HCT116 (cell line): ENCODE measurements around the gene C6orf62. TPM values are rescaled to one million over a fixed set of nuclear protein-coding genes. Genes with fewer than 3 reads are reported as not detected.

Experiments
- ATAC-seq: fragments of 200-7000 bp; cut with Tn5 transposase; 2 replicates; pipeline ENCODE4 v1.9.1; 2020; ENCODE audit warnings: mild to moderate bottlenecking, moderate library complexity
- BruUV-seq: library from RNA; stranded (reverse); fragments of 400-500 nt; replicated peaks from 2 replicates; lab custom pipeline; 2021; lab: Mats Ljungman, UMichigan
- CTCF ChIA-PET: fragments of 300-600 bp; sonication (Branson Sonifier 250); formaldehyde crosslinking; loops from one replicate; lab custom pipeline; 2021; ENCODE audit warnings: antibody characterized with exemption; lab: Charles Lee
- POLR2A ChIA-PET: fragments of 300-600, 350-600 bp; sonication (Branson Sonifier 250); formaldehyde crosslinking; loops from one replicate; lab custom pipeline; 2021; ENCODE audit warnings: antibody characterized with exemption; lab: Charles Lee
- RAD21 ChIA-PET, 2 experiments: fragments of 300-600 bp; sonication (Branson Sonifier 250); formaldehyde crosslinking; loops; one replicate each; lab custom pipeline; 2023; ENCODE audit warnings: low total read pairs in 2 of 2; ENCODE audit not compliant: uncharacterized antibody in 2 of 2, unreplicated experiment in 2 of 2, low non-redundant PET in 1 of 2; lab: Charles Lee
- DNase-seq: peaks from one replicate; pipeline ENCODE4 v3.0.0-alpha.2; 2010; ENCODE audit warnings: low read depth, low spot score
- H2AFZ ChIP-seq: fragments of 200-600 bp; shearing (Covaris generic), sonication (generic); 2 replicates; pipeline ENCODE4 v1.6.1; 2017; ENCODE audit warnings: low read depth, mixed run types, mixed read lengths, antibody characterized with exemption, low read length; ENCODE audit not compliant: poor library complexity, severe bottlenecking
- H3K27ac ChIP-seq: 2 replicates; pipeline ENCODE4 v1.5.1; 2012; ENCODE audit warnings: low read depth, low read length
- H3K27me3 ChIP-seq: fragments of 200-600 bp; sonication (generic); 2 replicates; pipeline ENCODE4 v1.6.1; 2016; ENCODE audit warnings: mixed run types, low read length, mixed read lengths; ENCODE audit not compliant: insufficient read depth
- H3K36me3 ChIP-seq, 2 experiments: fragments of 200-500 bp in 1 of 2; fragments of 200-600 bp in 1 of 2; sonication (Bioruptor generic) in 1 of 2; sonication (generic) in 1 of 2; 2 replicates each; pipeline versions ENCODE4 v1.5.1 to v1.6.1; 2014 to 2016; ENCODE audit warnings: low read length in 2 of 2, inconsistent platforms in 1 of 2, mixed read lengths in 1 of 2, mixed run types in 1 of 2; ENCODE audit not compliant: insufficient read depth in 2 of 2, control insufficient read depth in 1 of 2
- H3K4me1 ChIP-seq, 2 experiments: fragments of 200-600 bp in 1 of 2; sonication (generic) in 1 of 2; 2 replicates each; pipeline versions ENCODE4 v1.5.1 to v1.6.1; 2012 to 2017; ENCODE audit warnings: low read length in 2 of 2, inconsistent platforms in 1 of 2, mild to moderate bottlenecking in 1 of 2, mixed read lengths in 1 of 2, mixed run types in 1 of 2, moderate library complexity in 1 of 2; ENCODE audit not compliant: insufficient read depth in 2 of 2, control insufficient read depth in 1 of 2
- H3K4me2 ChIP-seq: fragments of 200-600 bp; sonication (generic); 2 replicates; pipeline ENCODE4 v1.6.1; 2017; ENCODE audit warnings: mixed run types, low read length, mixed read lengths
- H3K4me3 ChIP-seq, 2 experiments: fragments of 200-600 bp in 1 of 2; sonication (generic) in 1 of 2; replicated peaks in 1 of 2; 2 replicates each; pipeline ENCODE4 v1.5.1; 2011 to 2016; ENCODE audit warnings: low read length in 2 of 2, control low read depth in 1 of 2, low read depth in 1 of 2, mild to moderate bottlenecking in 1 of 2, mixed read lengths in 1 of 2, mixed run types in 1 of 2
- H3K79me2 ChIP-seq: fragments of 200-600 bp; sonication (generic); 2 replicates; pipeline ENCODE4 v1.6.1; 2017; ENCODE audit warnings: mild to moderate bottlenecking, mixed run types, low read length, moderate library complexity, mixed read lengths; ENCODE audit not compliant: insufficient read depth
- H3K9ac ChIP-seq: fragments of 200-600 bp; sonication (generic); 2 replicates; pipeline ENCODE4 v1.6.1; 2016; ENCODE audit warnings: low read length, mixed read lengths
- H3K9me2 ChIP-seq: fragments of 200-600 bp; sonication (generic), shearing (Covaris generic); 2 replicates; pipeline ENCODE4 v1.6.1; 2017; ENCODE audit warnings: mixed run types, mild to moderate bottlenecking, moderate library complexity; ENCODE audit not compliant: insufficient read depth
- H3K9me3 ChIP-seq, 2 experiments: fragments of 200-500 bp in 1 of 2; fragments of 200-600 bp in 1 of 2; sonication (Bioruptor generic) in 1 of 2; sonication (generic) in 1 of 2; 2 replicates each; pipeline ENCODE4 v1.6.1; 2014 to 2017; ENCODE audit warnings: low read length in 2 of 2, mixed read lengths in 2 of 2, inconsistent platforms in 1 of 2, low read depth in 1 of 2, mild to moderate bottlenecking in 1 of 2, mixed run types in 1 of 2, moderate library complexity in 1 of 2; ENCODE audit not compliant: control insufficient read depth in 1 of 2, insufficient read depth in 1 of 2
- H4K20me1 ChIP-seq: fragments of 200-600 bp; sonication (generic), shearing (Covaris generic); 2 replicates; pipeline ENCODE4 v1.6.1; 2017; ENCODE audit warnings: mixed run types, mild to moderate bottlenecking, moderate library complexity; ENCODE audit not compliant: insufficient read depth
- CBX3 ChIP-seq: IDR thresholded peaks from 2 replicates; pipeline ENCODE4 v1.6.1; 2012; ENCODE audit warnings: low read depth
- CTCF ChIP-seq, 3 experiments: fragments of 200-600 bp in 1 of 3; sonication (generic) in 1 of 3; IDR thresholded peaks in 2 of 3; conservative IDR thresholded peaks in 1 of 3; 2 replicates each; pipeline ENCODE4 v1.5.1; 2012 to 2017; ENCODE audit warnings: low read depth in 2 of 3, low read length in 2 of 3, antibody characterized with exemption in 1 of 3, borderline replicate concordance in 1 of 3, control low read depth in 1 of 3, mild to moderate bottlenecking in 1 of 3, mixed read lengths in 1 of 3, mixed run types in 1 of 3, moderate library complexity in 1 of 3; ENCODE audit not compliant: insufficient read depth in 1 of 3
- EGR1 ChIP-seq: IDR thresholded peaks from 2 replicates; pipeline ENCODE4 v1.6.1; 2012; ENCODE audit warnings: low read depth
- ELF1 ChIP-seq: IDR thresholded peaks from 2 replicates; pipeline ENCODE4 v1.6.1; 2012; ENCODE audit warnings: low read depth, borderline replicate concordance
- EZH2 ChIP-seq: fragments of 200-600 bp; sonication (generic); IDR thresholded peaks from 2 replicates; pipeline ENCODE4 v1.6.1; 2017; ENCODE audit warnings: antibody characterized with exemption, mixed run types
- EZH2phosphoT487 ChIP-seq: fragments of 200-600 bp; IDR thresholded peaks from 2 replicates; pipeline ENCODE4 v1.6.1; 2018; ENCODE audit warnings: antibody characterized with exemption, borderline replicate concordance
- MAX ChIP-seq: IDR thresholded peaks from 2 replicates; pipeline ENCODE4 v1.6.1; 2012
- POLR2A ChIP-seq: IDR thresholded peaks from 2 replicates; pipeline ENCODE4 v1.7.0; 2011; ENCODE audit warnings: borderline replicate concordance; ENCODE audit not compliant: insufficient read depth, insufficient read length; ENCODE audit errors: extremely low read depth
- POLR2AphosphoS5 ChIP-seq: IDR thresholded peaks from 2 replicates; pipeline ENCODE4 v1.6.1; 2011; ENCODE audit warnings: mild to moderate bottlenecking, low read depth, low read length, moderate library complexity
- RAD21 ChIP-seq: IDR thresholded peaks from 2 replicates; pipeline ENCODE4 v1.6.1; 2012; ENCODE audit warnings: low read depth, mild to moderate bottlenecking
- REST ChIP-seq: IDR thresholded peaks from 2 replicates; pipeline ENCODE4 v1.6.1; 2012; ENCODE audit warnings: low read depth
- SP1 ChIP-seq: IDR thresholded peaks from 2 replicates; pipeline ENCODE4 v1.6.1; 2012; ENCODE audit warnings: low read depth
- TCF7L2 ChIP-seq: IDR thresholded peaks from 2 replicates; pipeline ENCODE4 v1.7.0; 2011; ENCODE audit warnings: borderline replicate concordance, inconsistent platforms; ENCODE audit not compliant: insufficient read depth, insufficient read length; ENCODE audit errors: extremely low read depth
- YY1 ChIP-seq: IDR thresholded peaks from 2 replicates; pipeline ENCODE4 v1.6.1; 2011; ENCODE audit warnings: low read length, low read depth, moderate library complexity, mild to moderate bottlenecking; ENCODE audit not compliant: insufficient replicate concordance; ENCODE audit errors: extremely low read depth
- intact Hi-C: fragments of 100-400 bp; cut with micrococcal nuclease; formaldehyde crosslinking; loops from 2 replicates; pipeline ENCODE4 v1.10.0; 2022
- total RNA-seq: library from RNA; stranded (reverse); gene quantifications from one replicate; pipeline ENCODE4 v1.2.1, GENCODE V29; 2021; ENCODE audit not compliant: unreplicated experiment

The C6orf62 gene
- total RNA-seq, 1 experiment from 2014 or later = 103 TPM

GRCh38 chr6:24742216-24742738 lies 23.3 kb upstream of the C6orf62 start:
- peak overlapping the region; percentile 95 for H2AFZ ChIP-seq
- 0 out of 2 replicates have a peak, but pooled peaks cover 3% of the 10 kb centered on the region for H3K9me2 ChIP-seq
- intact Hi-C loops = no loop called here
- no peaks in the 10 kb centered on the region for H3K9me3 ChIP-seq
- peaks cover 3 to 22% of the 10 kb centered on the region in 2 experiments; a peak in 3 of 4 replicates for H3K4me1 ChIP-seq
- no peaks in the 10 kb centered on the region for H3K79me2 ChIP-seq
- ChIA-PET POLR2A (interaction anchor here (0.7 to 1.4 kb wide), 2 partner anchors 21 to 276 kb away, joined by 3 to 5 read pairs; no protein-coding TSS in a partner anchor), RAD21 (no interaction called here), CTCF (interaction anchor here (1.1 to 1.3 kb wide), 3 partner anchors 158 to 221 kb away, joined by 3 to 4 read pairs (median 3); no protein-coding TSS in a partner anchor)
- ATAC-seq = no peak
- H4K20me1 ChIP-seq = no peaks in the 10 kb centered on the region
- no peak overlapping the region for H3K9ac ChIP-seq
- DNase-seq = no peak
- H3K4me3 ChIP-seq = no peak overlapping the region
- TF ChIP-seq TCF7L2 (no peak), SP1 (no peak), EGR1 (no peak)
- no peaks in the 10 kb centered on the region for H3K36me3 ChIP-seq
- no peaks in the 10 kb centered on the region for H3K27me3 ChIP-seq
- peak overlapping the region; percentile 56 for H3K4me2 ChIP-seq
- BruUV-seq = no TSS peak
- H3K27ac ChIP-seq = no peak overlapping the region

- no peak for DNase-seq
- Histone ChIP-seq H3K9me2 (0 out of 2 replicates have a peak, but pooled peaks cover 3% of the 10 kb centered on the region), H3K36me3 (no peaks in the 10 kb centered on the region), H3K4me2 (no peak overlapping the region), H3K4me3 (no peak overlapping the region), H3K27me3 (no peaks in the 10 kb centered on the region), H3K4me1 (peaks cover 3 to 22% of the 10 kb centered on the region in 2 experiments; a peak in 3 of 4 replicates), H3K79me2 (no peaks in the 10 kb centered on the region), H3K9me3 (no peaks in the 10 kb centered on the region), H3K27ac (no peak overlapping the region), H2AFZ (no peak overlapping the region), H3K9ac (no peak overlapping the region), H4K20me1 (no peaks in the 10 kb centered on the region)
- intact Hi-C loops = no loop called here
- ChIA-PET CTCF (no interaction called here), POLR2A (no interaction called here), RAD21 (no interaction called here)
- ATAC-seq = no peak
- no TSS peak for BruUV-seq
- TF ChIP-seq YY1 (no peak), MAX (no peak), CTCF (IDR thresholded peaks at IDR 0.05 in 2 of 3, conservative IDR thresholded peaks at IDR 0.05 in 1 of 3; ENCODE audit: borderline replicate concordance in 1 of 3, insufficient read depth in 1 of 3, low read depth in 2 of 3, low read length in 2 of 3) (no peak), EZH2 (no peak), POLR2AphosphoS5 (no peak), TCF7L2 (no peak), EZH2phosphoT487 (no peak), REST (no peak), CBX3 (no peak), RAD21 (no peak), EGR1 (no peak), POLR2A (no peak), ELF1 (no peak)
Observed at GRCh38 chr6:24740861-24741260, 21.9 kb upstream of the C6orf62 start.
